GM12878 (cell line): Measurements from ENCODE around the gene TECPR1. TPM values are rescaled to one million over a fixed set of nuclear protein-coding genes. Genes with fewer than 3 reads are reported as not detected.

Experiments
- POLR2A ChIP-seq: IDR thresholded peaks from 2 replicates; pipeline ENCODE4 v1.6.1; 2011; ENCODE audit warnings: low read depth, mild to moderate bottlenecking, low read length
- ZBTB40 ChIP-seq: fragments of 450-650 bp; IDR thresholded peaks from 2 replicates; pipeline ENCODE4 v1.6.1; 2016; ENCODE audit warnings: mild to moderate bottlenecking, moderate library complexity, borderline replicate concordance
- polyA plus RNA-seq, 11 experiments: library from polyadenylated mRNA; depleted of rRNA in 4 of 11; unstranded in 6 of 11; stranded (reverse) in 5 of 11; fragments of >200 nt; fragmentation: Nextera tagmentation in 4 of 11; fragmentation: Illumina TruSeq in 1 of 11; extraction: Ambion mirVana in 4 of 11; extraction: Trizol in 1 of 11; gene quantifications; 1 replicate in 1 of 11; 2 replicates in 10 of 11; pipeline versions ENCODE4 v1.2.1 to v1.2.3, GENCODE V29; 2011 to 2016; ENCODE audit warnings: inconsistent platforms in 2 of 11, missing spikeins in 2 of 11, low read depth in 1 of 11
- total RNA-seq, 4 experiments: library from RNA; depleted of rRNA in 3 of 4; stranded (reverse); fragments of >200 nt in 3 of 4; fragmentation: Illumina TruSeq in 1 of 4; extraction: Trizol in 1 of 4; gene quantifications; 2 replicates each; pipeline versions ENCODE4 v1.2.1 to v1.2.3, GENCODE V29; 2013 to 2021
- TF ChIP-seq, protein P1 (sequence below): fragments of 450-650 bp; IDR thresholded peaks from 2 replicates; pipeline ENCODE4 v1.6.1; 2017; ENCODE audit warnings: mild to moderate bottlenecking, moderate library complexity

The TECPR1 gene
- total and polyA plus RNA-seq, 10 of the 15 experiments (the other 5 are each of a cell fraction or from before 2014, with no cell fraction given) = 0.26 to 16.8 (median 4.2) TPM

- TF ChIP-seq ZBTB40 = no peak
- TF ChIP-seq POLR2A = no peak
- TF ChIP-seq, protein P1, sequence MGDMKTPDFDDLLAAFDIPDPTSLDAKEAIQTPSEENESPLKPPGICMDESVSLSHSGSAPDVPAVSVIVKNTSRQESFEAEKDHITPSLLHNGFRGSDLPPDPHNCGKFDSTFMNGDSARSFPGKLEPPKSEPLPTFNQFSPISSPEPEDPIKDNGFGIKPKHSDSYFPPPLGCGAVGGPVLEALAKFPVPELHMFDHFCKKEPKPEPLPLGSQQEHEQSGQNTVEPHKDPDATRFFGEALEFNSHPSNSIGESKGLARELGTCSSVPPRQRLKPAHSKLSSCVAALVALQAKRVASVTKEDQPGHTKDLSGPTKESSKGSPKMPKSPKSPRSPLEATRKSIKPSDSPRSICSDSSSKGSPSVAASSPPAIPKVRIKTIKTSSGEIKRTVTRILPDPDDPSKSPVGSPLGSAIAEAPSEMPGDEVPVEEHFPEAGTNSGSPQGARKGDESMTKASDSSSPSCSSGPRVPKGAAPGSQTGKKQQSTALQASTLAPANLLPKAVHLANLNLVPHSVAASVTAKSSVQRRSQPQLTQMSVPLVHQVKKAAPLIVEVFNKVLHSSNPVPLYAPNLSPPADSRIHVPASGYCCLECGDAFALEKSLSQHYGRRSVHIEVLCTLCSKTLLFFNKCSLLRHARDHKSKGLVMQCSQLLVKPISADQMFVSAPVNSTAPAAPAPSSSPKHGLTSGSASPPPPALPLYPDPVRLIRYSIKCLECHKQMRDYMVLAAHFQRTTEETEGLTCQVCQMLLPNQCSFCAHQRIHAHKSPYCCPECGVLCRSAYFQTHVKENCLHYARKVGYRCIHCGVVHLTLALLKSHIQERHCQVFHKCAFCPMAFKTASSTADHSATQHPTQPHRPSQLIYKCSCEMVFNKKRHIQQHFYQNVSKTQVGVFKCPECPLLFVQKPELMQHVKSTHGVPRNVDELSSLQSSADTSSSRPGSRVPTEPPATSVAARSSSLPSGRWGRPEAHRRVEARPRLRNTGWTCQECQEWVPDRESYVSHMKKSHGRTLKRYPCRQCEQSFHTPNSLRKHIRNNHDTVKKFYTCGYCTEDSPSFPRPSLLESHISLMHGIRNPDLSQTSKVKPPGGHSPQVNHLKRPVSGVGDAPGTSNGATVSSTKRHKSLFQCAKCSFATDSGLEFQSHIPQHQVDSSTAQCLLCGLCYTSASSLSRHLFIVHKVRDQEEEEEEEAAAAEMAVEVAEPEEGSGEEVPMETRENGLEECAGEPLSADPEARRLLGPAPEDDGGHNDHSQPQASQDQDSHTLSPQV = no peak
- TF ChIP-seq, all 136 proteins: peak for 0
Observed at GRCh38 chr7:98241674-98242241, 10.3 kb downstream of the TECPR1 start (continued).
